ENCODE data around the gene RIMBP3C.
"Not testable (repeated sequence)": the region's sequence is repeated elsewhere in the genome, so short reads cannot be mapped to it uniquely, and the experiment has no call there.

RIMBP3C gene

DNA sequence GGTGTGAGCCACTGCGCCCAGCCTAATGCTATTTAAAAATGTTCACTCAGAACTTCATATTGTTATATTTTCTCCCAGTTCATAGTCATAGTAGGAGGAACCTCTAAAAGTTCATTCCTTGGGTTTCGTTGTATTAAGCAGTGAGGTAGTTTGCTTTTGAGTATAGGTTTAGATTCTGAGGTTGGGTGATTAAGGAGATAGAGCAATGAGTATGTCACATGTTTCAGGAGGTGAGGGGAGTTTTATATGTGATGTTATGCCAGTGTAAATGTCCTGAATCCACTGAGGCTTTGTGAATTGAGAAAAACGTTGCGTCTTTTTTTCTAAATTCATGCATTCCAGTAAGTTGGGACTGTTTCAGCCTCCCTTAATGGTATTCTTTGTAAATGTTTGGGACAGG is 20.4 kb upstream of the RIMBP3C start:
- DNase-seq: no peak

DNA sequence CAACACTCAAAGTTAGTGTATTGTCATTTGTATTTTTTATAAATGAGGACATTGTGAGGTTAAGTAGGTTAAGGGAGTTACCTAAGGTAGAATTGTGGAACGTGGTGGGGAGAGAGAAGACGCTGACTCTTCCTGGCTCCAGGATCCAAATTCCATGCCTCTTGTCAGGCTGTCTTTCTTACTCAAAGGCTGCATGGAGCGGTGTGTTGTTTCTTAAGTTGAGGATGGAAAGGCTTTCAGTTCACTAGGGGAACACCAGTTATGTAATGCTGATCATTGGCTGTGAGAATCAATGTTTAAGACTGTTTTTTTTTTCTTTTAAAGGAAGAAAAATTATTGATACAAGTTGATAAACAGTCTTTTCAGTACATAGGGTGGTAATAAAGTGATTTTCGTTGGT is 19.1 kb upstream of the RIMBP3C start:
- DNase-seq: no peak

DNA sequence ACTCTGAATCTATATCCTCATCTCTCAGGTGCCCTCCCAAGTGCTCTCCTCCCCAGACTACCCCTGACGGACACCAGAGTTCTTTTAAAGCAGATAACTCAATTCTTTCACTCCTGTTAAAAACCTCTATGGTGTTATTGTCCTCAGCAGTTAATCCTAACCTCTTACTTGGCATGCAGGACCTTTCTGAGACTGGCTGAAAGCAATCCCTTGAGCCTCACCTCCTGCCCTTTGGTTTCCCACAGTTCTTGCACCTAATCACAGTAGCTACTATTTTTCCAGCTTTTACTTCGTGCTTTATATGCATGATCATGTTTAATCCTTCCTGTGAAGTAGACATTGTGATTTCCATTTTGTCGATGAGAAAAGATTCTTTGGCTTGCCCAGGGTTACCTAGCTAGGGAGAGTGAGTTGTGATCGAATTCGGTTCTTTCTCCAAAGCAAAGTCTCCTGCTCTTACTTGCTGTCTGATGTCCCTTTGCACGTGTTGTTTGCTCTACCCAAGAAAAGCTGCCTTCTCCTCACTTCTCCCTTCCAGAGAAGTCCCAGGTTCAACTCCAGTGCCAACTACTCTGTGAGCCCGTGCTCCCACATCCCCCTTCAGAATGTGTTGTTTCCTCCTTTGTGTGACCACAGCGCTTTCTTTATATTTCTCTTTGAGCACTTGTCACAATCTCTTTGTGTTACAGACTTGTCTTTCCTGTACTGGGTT is 18.4 kb upstream of the RIMBP3C start:
- DNase-seq: peak; percentile 13 to 23

DNA sequence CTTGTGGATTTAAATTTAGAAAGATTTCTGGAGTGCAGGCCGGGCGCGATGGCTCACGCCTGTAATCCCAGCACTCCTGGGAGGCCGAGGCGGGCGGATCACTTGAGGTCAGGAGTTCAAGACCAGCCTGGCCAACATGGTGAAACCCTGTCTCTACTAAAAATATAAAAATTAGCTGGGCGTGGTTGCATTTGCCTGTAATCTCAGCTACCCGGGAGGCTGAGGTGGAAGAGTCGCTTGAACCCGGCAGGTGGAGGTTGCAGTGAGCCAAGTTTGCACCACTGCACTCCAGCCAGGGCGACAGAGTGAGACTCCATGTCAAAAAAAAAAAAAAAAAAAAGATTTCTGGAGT is 17.8 kb upstream of the RIMBP3C start:
- not testable (repeated sequence) for DNase-seq

DNA sequence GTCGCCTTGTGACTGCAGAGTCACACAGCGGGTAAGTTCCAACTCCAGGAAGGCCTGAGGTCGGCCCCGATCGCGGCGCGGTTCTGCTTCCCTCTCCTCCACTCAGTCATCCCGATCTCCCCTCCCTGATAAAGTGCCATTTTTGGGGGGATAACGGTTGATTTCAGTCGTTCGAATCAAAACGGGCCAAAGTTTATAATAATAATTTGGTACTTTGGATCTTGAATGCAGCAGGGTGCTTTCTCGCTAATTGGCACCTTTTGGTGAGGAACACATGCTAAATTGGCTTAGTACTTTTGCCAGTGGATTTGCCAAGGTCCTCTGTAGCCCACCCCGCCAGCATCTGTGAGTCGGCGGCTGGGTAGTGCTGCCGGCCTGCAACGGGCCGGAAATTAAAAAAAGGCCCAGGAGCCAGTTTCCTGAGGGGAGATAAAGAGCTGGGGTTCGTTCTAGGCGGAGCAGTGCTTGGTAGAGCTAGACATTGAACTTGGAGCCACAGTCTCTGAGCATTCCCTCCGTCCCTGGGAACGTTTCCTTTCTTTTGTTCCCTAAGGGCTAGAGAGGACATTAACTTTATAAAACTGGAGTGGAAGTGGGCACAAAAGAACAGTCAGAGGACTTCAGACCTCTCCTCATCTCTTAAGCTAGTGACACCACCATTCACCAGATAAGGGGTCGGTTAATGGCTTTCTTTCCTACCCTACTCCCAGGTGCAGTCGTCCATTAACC is 17.2 kb upstream of the RIMBP3C start:
- peak in 1 of 2 donors; percentile 18 for DNase-seq

DNA sequence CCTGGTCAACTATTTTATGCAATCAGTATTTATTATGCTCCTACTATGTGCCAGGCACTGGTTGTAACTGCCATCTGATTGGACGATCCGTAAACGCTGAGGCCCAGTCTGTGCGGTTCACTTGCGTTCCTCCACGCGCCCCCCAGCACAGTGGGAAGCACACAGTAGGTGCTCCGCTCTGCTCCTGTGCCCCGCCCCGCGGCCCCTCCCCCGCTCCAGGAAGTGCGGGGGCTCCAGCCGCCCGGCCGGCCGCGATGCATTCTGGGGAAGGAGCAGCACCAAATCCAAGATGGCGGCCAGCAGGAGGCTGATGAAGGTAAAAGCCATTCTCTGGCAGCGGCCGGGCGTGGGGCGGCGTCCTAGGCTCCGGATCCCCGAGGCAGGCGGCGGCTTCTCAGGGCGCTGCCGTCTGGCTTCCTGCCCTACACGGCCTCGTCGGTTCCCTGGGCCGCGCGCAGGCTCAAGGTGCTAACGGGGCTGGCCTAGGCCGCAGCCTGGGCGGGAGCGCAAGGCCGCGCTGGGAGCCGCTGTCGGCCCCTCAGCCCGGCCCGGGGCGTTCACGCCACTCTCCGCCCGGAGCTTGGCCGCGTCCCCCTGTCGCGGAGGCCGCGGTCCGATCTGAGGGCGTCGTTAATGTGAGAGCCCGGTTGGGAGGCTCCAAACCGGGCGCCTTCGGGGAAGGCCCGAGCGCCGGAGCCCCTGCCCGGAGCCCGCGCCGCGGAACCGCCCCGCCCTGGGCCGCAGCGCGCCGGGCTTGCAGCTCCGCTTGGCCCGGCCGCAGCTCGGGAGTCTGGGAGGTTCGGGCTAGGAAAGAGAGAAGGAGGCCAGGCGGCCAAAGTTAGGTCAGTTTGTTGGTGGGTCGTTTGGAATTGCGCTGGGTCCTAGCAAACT is 16.4 kb upstream of the RIMBP3C start, which contains the start of gene UBE2L3:
Gene UBE2L3 (plus strand): TSS at position 259 of the 891 bp plus-strand sequence. CDS start 31 bp downstream, at position 290.
- DNase-seq: peak; percentile 85 to 86

DNA sequence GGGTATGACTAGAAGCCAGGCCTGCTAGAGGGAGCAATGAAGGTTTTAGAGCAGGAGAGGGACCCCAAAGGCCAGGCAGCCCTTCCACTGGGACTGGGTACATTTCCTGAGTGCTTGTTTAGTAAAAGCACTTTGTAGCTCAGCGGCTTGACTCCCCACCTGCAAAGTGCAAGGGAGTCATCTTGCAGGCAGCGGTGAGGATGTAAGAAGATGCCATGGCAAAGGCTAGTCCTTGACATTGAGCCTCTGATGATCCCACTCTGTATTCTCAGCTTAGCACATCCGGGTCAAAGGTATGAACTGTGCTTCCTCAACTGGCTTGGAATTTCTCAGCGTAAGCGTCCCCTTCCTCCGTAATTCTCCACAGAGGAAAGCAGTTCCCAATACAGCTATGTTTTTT is 13.2 kb upstream of the RIMBP3C start:
- DNase-seq: no peak

DNA sequence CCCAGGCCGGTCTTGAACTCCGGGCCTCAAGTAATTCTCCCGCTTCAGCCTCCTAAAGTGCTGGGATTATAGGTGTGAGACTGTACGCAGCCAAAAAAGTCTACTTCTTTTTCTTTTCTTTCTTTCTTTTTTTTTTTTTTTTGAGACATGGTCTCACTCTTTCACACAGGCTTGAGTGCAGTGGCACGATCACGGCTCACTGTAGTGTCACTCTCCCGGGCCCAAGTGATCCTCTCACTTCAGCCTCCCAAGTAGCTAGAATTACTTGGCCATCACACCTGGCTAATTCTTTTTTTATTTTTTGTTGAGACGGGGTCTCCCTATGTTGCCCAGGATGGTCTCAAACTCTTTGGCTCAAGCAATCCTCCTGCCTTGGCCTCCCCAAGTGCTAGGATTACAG is 12.7 kb upstream of the RIMBP3C start:
- DNase-seq: no peak

DNA sequence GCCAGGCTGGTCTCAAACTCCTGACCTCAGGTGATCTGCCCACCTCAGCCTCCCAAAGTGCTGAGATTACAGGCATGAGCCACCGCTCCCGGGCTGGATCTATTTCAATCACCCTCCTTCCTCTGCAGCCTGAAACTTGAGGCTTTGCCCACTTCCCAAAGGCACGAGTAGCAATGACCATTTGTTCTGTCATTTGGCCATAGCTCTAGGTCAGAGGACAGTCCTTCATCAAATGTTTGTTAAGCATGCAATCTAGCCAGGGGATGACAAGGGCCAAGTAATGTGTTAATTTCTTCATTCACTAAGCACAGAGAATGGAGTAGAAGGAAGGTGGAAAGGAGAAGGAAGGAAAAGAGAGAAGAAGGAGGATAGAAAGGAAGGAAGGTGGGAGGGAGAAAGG is 9.4 kb upstream of the RIMBP3C start:
- not testable (repeated sequence) for DNase-seq

DNA sequence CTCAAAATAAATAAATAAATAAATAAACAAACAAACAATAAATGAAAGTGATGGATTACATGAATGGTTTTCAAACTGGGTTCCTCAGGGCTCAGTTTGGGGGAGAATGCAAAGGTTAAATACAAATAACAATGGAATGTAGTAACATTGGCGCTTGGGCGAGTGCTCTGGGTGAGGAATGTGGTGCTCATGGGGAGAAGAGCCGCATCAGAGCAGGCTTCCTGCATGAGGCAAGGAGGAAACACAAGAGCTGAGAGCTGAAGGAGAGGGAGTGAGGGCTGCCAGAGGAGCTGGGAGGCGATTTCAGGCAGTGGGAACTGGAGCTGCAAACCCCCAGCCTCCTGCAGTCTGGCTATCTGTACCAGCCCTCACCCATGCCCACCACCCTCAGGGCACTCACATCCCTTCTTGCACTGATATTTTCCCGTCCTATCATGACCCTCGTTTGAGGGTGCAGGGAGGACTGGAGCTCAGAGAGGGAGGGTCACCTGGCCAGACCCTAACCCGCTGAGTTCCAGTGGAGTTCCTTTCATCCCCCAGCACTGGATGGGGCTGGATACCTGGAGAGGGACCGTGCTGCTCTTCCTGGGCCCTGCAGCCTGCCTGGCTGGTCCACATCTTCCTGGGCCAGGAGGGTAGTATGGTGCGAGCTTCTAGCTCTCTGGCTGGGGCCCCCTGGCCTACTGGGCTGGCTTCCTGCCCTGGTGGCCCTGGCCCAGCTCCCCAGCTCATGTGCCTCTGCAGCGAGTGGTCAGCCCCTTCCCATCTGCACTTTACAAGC is 8.3 kb upstream of the RIMBP3C start:
- not testable (repeated sequence) for DNase-seq

DNA sequence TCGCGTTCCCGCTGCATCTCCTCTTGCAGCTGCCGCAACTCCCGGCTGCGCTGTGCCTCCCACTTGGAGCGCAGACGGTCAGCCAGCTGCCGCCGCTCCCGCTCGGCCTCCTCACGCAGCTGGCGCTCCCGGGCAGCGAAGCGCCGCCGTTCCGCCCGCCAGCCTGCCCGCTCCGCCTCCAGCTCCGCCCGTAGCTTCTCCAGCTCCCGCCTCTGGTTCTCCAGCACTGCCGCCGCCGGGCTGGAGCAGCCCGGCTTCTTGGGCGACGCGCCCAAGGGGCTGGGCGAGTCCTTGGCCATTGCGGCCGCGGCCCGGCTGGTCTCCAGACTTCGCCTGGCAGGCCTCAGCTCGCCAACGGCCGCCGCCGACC is 598 bp downstream of the RIMBP3C start:
- not testable (repeated sequence) for DNase-seq

DNA sequence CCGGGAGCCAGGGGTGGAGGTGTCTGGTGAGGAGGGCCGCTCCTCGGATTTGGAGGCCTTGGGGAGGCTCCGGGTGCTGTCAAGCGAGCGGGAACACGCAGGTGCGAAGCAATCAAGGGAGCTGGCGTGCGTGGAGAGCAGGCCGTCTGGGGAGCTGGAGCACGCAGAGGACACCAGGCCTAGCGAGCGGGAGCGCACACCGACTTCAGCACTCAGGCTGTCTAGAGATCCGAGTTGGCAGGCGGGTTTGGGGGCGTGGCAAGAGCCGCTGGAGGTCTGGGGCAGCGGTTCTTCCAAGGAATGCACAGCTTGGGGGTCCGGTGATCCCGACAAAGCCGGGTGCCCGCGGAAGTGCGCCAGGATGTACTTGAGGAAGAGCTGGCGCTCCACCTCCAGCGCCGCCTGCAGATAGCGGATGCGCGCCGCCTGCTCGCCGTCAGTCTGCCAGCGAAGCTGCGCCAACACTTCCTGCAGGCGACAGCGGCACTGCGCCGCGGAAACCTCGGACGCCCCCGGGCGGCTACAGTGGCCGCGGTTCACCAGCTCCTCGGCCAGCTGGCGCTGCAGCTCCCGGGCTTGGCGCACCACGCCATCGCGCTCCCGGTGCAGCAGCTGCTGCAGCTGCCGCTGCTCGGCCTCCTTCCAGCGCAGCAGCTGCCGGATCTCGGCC is 1.1 kb downstream of the RIMBP3C start:
- DNase-seq: not testable (repeated sequence)

DNA sequence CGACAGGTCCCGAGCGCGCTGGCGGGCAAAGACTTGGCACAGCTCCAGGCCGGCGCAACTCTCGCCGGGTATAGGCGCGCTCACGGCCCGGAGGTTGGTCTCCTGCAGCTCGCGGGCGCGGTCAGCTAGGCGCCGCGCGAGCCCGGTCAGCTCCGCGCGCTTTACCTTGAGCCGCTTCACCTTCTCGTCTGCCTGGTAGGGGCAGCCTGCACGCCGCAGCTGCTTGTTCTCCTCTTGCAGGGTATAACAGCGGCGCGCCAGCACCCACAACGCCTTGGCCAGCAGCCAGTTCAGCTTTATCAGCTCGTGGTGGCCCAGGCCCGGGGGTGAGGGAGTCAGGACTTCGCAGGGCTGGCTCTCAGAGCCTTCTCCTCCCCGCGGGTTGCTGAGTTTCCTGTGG is 1.7 kb downstream of the RIMBP3C start:
- DNase-seq: not testable (repeated sequence)

DNA sequence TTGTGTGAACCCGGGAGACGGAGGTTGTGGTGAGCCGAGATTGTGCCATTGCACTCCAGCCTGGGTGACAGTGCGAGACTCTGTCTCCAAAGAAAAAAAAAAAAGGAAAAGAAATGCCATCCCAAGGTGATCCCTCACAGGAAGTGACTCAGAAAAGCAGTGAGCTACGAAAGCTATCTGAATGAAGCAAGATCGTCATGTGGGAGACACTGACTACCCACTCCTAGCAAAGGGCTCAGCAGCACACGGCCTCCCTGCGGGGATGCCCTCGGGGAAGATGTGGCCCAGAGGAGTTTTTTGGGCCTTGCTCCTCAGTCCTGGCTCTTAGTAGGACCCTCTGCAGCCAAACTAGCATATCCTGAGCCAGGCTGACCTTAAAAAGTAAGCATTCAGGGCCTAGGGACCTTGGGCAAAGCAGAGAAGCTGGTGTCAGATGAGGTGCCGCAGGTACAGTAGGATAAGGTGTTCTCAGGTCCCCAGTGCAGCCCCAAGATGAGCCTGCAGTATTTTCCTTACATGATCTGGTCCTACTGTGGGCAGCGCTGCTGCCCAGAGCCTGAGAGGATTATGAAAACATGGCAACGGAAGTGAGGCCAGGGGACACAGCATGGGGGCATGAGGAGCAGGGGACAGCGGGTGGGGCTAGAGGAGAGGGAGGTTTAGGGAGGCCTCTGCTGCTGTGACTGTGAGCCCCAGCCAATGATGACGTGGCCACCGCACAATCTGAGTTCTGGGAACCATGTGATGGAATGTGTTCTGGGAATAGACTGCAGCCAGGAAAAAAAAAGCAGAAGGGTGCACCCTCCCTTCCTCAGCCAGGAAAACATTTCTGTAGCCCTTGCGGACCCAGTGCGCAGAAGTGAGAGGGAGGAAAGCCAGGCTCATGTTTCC is 6.6 kb downstream of the RIMBP3C start:
- DNase-seq: not testable (repeated sequence)

DNA sequence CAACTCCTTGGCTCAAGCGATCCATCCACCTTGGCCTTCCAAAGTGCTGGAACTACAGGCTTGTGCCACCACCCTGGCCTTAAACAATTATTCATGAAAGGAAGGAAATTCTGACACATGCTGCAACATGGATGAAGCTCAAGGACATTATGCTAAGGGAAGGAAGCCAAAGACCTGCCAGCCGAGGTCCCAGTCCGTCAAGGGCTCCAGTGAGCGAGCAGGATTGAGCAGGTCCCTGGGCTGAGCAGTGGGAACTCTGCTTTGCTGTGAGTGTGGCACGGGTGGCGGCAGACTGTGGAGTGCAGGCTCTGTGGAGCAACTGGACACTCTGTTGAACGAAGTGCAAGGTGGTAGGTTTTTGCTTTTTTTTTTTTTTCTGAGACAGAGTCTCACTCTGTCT is 11.4 kb downstream of the RIMBP3C start:
- not testable (repeated sequence) for DNase-seq

DNA sequence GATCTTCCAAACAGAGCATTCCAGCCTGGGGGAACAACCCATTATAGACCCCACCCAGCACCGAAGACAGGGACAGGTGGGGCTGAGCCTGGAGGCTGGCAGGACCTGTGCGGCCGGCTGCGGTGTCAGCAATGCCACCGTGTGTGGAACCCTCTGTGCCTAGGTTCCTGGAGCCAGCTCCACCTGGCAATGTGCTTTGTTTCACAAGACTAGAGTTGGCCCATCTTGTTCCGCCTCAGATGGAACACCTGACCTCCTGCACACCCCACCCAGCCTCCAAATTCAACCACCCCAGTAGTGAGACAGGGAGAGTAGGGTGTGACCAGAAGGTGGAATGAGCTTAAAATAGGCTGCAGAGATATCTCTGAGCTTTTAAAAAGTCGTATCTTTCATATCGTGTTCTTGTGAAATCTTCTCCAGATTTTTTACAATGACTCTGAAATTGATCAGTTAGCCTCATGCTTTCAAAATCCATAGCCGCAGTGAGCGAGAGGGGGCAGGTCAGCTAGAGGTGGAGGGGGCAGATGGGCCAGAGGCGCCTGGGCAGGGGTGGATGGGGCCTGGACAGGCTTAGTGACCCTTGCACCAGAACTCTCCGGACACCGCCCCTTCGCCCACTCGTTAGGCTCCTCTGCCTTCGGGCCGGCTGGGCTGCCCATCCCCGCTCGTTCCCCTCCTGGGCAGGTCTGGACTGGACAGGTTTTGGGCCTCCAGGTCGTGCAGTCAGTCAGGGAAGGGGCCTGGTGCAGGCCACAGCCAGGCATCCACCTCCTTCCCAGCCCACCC is 18.2 kb downstream of the RIMBP3C start:
- DNase-seq: not testable (repeated sequence)

DNA sequence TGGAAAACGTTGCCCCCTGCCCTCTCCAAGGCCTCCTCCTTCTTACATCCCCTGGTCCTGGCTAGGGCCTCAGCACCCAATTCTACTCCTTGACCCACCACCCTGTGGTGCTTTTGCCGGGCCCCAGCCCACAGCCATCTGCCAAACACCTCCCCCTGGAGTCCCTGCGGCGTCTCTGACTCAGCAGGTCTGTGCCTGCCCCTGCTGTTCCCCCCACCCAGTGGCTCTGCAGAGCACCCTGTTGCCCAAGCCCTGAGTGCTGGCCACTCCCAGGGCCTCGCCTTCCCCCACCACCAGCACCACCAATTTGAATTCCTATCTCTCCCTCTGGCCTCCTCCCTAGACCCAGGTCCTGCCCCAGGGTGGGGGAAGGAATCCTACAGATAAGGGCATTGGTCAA is 19.7 kb downstream of the RIMBP3C start:
- not testable (repeated sequence) for DNase-seq

DNA sequence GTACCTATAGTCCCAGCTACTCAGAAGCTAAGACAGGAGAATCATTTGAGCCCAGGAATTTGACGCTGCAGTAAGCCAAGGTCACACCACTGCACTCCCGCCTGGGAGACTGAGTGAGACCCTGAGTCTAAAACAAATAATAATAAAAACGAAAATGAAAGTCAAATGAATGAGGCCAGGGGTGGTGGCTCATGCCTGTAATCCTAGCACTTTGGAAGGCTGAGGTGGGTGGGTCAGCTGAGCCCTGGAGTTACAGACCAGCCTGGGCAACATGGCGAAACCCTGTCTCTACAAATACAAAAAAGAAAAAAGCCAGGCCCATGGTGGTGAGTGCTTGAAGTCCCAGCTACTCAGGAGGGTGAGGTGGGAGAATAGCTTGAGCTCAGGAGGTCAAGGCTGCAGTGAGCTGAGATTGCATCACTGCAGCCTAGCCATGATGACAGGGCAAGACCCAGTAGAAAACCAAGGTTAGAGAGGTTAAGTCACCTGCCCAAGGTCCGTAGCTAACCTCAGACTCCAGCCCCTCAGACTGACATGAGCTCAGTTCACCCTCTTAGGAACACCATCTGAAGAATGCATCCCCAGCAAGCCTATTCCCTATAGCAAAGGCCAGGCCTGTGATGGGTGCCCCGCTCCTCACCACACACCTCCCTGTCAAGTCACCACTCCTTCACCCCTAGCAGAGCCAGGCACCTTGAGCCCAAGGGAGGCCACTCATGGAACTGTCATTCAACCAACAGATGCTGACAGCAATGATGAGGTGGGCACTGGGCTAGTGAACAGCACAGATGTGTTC is 24.4 kb downstream of the RIMBP3C start:
- not testable (repeated sequence) for DNase-seq
